Measurements from ENCODE around the gene HTT. TPM values are rescaled to one million over a fixed set of nuclear protein-coding genes. Genes with fewer than 3 reads are reported as not detected.

The HTT gene
- total and polyA plus RNA-seq, 2 of the 13 experiments (the other 11 are each of a cell fraction or from before 2014, with no cell fraction given), result 17.5 to 19.5 TPM

DNA sequence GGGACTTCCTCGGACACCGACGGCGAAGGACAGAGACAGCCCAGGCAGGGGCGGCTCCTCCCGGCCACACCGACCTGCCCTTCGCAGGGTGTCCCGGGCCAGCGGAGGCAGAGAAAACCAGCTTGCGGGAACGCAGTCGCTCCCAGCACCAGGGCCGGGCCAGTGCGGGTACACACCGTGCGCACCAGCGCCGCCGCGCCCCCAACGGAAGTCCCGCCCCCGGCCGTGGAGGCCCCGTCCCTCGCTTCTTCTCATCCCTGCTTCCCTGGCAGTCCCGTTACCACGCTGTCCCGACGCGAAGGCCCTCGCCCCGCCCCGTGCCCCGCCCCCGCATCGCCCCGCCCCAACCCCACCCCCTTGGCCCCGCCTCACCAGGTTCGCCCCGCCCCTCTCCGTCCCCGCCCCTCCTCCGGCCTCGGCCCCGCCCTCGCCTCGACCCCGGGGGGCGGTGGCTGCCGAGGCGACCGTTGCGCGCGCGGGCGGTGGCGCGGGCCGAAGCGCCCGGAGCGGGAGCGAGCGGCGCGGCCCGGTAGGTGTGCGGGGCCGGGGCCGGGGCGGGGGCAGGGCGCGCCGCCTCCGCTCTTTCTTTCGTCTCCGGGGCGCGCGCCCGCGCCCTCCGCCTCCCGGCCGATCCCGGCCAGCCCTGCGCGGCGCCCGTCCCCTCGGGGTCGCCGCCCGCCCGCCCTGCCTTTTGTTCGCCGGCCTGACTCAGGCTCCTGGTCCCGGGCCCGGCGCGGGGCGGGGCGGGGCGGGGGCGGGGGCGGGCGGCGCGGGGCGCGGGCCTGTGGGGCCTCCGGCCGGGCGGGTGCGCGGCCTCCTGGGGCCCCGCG, 218.3 kb downstream of the HTT start, which contains the start of gene RGS12 (continued):
- no peak for TF ChIP-seq RERE (CRISPR knock-in tag; IDR thresholded peaks at IDR 0.05; ENCODE audit: low read depth)
- peak; percentile 57; the same call in 1 of the 2 replicates for TF ChIP-seq ZBTB4 (CRISPR knock-in tag; IDR thresholded peaks at IDR 0.05; ENCODE audit: borderline replicate concordance)
- TF ChIP-seq LBX2 (CRISPR knock-in tag; IDR thresholded peaks at IDR 0.05; ENCODE audit: borderline replicate concordance), result peak; percentile 66; the same call in 1 of the 2 replicates
- TF ChIP-seq GTF2F1 (IDR thresholded peaks at IDR 0.05; ENCODE audit: low read length), result no peak
- no peak for TF ChIP-seq ZNF792 (CRISPR knock-in tag; IDR thresholded peaks at IDR 0.05)
- TF ChIP-seq, protein P1, sequence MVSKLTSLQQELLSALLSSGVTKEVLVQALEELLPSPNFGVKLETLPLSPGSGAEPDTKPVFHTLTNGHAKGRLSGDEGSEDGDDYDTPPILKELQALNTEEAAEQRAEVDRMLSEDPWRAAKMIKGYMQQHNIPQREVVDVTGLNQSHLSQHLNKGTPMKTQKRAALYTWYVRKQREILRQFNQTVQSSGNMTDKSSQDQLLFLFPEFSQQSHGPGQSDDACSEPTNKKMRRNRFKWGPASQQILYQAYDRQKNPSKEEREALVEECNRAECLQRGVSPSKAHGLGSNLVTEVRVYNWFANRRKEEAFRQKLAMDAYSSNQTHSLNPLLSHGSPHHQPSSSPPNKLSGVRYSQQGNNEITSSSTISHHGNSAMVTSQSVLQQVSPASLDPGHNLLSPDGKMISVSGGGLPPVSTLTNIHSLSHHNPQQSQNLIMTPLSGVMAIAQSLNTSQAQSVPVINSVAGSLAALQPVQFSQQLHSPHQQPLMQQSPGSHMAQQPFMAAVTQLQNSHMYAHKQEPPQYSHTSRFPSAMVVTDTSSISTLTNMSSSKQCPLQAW (CRISPR knock-in tag; IDR thresholded peaks at IDR 0.05), result no peak
- peak; percentile 80 for TF ChIP-seq ZBTB20 (CRISPR knock-in tag; IDR thresholded peaks at IDR 0.05; ENCODE audit: borderline replicate concordance, low read depth)
- TF ChIP-seq THAP11 (CRISPR knock-in tag; IDR thresholded peaks at IDR 0.05), result peak; percentile 66
- no peak for TF ChIP-seq POGK (CRISPR knock-in tag; conservative IDR thresholded peaks at IDR 0.05)
- no peak; the same call in 1 of the 2 replicates for TF ChIP-seq PITX1 (CRISPR knock-in tag; IDR thresholded peaks at IDR 0.05)
- TF ChIP-seq NCOA2 (CRISPR knock-in tag; IDR thresholded peaks at IDR 0.05), result no peak
- TF ChIP-seq PATZ1 (CRISPR knock-in tag; IDR thresholded peaks at IDR 0.05), result peak; percentile 72
- no peak for TF ChIP-seq NR2C2 (CRISPR knock-in tag; IDR thresholded peaks at IDR 0.05; ENCODE audit: borderline replicate concordance)

Measured in HepG2 (cell line).